A549 treated with AZD2906 at 1 μM for 4 hours (cell line): ENCODE measurements around the gene ZNF485. TPM values are rescaled to one million over a fixed set of nuclear protein-coding genes. Genes with fewer than 3 reads are reported as not detected.

ENCODE experiments used
- total RNA-seq: library from RNA; stranded (reverse); fragments of 200-300 nt; extraction: Qiagen RNA extraction; gene quantifications from 5 replicates; pipeline ENCODE4 v1.2.3, GENCODE V29; 2022

The ZNF485 gene
- 1.5 to 2.4 TPM (median 1.6 TPM) in 5 replicates for total RNA-seq

DNA sequence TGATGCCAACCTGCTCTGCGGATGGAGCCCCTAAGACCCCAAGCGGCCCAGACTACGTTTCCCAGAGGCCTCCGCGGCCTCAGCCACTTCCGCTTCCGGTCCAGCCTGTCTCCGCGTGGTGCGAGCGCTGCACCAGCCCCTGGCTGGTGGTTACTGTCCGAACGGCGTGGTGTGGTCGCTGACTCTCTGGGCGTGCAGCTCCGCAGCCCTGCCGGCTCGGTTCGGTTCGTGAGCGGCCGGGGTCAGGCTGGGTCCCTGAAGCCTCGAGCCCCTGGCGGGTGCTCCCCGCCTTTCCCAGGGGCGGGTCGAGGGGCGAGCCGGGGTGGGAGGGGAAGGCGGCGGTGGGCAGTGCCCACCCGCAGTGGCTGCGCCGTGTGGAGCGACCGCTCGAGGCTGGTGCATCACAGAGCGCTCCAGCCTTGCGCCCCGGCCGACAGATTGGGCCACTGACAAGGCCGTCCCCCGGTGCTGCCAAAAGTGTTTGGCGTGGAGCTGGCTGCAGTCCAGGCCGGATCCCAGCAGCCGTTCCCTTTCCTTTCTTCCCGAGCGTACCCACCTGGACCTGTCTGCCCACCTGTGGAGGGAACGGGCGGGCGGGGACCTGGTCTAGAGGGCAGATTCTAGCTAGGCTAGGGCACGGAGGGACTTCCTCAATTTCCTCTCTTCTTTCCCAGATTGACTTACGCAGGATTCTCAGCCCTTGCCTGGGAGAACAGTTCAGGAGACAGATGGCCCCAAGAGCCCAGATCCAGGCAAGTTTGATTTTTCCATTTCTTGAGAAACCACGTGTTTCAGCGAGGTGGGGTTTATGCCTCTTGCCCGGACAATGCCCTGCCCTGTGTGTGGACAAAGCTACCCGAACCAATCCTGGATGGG, at the start of gene ZNF485:
Gene ZNF485 (plus strand): TSS at position 116 of the 876 bp plus-strand sequence. CDS start 613 bp downstream, at position 729.

DNA sequence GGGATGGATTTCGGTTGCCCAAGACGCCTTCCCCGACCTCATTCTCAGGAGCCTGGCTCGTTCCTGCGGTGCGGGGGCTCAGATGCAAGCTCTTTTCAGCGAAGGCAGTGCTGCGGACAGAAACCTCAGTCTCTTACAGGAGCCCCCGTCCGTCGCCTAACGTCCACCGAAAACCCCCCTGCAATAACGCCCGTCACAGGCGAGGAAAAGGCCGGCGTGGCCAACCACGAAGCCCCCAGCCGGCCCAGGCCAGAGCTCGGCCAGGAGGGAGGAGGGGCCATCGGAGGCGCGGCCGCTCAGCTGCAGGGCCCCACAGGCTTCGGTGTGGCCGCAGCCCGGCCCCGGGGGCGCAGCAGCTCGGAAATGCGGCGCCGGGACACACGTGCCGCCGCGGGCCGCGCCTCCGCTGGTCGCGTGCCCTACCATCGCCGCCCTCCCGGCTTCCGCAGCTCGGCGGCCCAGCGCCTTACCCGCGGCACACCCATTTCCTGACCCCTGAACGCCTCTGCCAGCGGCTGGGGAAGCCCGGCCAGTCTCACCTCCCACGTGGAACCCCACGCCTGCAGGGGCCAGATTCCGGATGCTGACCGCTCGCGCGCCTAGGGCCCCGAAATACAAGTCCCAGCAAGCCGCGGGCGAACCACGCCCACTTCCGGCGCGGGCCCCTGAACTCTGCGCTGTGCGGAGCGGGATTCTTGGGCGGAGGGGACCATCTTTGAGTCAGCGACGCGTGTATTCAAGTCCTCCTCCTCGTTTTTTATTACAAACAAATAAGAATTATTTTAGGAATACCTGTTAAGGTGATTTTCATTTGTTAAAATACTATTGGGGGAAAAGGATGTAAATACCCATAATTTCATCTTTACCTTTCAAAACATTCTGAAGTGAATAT, 32.0 kb upstream of the ZNF485 start, which contains the start of gene ZNF239:
Gene ZNF239 (minus strand): TSS at position 616 of the 892 bp plus-strand sequence. CDS start 16,537 bp downstream, outside the sequence.

DNA sequence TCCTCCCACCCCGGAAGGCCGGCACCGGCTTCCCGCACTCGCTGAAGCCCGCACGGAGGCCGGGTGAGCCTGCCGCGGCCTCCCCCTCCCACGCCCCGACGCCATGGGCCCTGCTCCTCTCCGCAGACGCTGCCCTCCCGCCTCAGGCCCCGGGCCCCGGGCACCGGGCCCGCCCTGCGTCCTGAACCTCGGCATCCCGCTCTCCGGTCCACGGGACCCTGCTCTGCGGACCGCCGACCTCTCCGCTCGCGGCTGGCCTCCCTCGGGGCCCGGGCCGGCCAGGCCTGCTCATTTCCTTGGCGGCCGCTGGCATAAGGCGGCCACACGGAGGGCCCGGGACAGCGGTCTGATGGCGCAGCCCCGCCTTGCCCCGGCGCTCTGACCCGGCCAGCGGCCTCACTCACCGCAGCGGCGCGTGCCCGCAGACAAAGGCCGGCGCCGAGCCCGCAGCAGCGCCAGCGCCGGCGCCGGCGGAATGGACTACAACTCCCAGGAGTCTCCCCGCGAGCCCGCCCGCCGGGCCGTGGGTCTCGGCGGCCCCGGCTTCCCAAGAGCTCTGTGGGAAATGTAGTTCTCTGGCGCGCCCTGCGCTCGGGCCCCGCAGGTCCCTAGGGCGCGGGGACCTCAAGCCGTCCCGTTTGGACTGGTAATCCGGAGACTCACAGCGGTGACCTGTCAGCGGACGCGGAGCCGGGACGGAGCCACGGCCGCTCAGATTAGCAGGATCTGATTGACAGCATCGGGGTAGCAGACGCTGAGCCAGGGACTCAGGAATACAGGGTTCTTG, 42.4 kb downstream of the ZNF485 start, which contains the start of gene ZNF32:
Gene ZNF32 (minus strand): TSS at position 484 of the 787 bp plus-strand sequence. CDS start 2,748 bp downstream, outside the sequence.

Other genes with a start within 250 kb of the ZNF485 start
- gene FXYD4, start 234.8 kb upstream of the ZNF485 start, total RNA-seq: not detected in 5 replicates
- gene HNRNPF, start 197.3 kb upstream of the ZNF485 start, total RNA-seq: 323 to 353 TPM (median 341 TPM) in 5 replicates
- gene ZNF487, start 169.3 kb upstream of the ZNF485 start, total RNA-seq: 6.7 to 7.7 TPM (median 7.0 TPM) in 5 replicates
- gene ZNF239, start 31.8 kb upstream of the ZNF485 start, total RNA-seq: 2.0 to 2.1 TPM (median 2.0 TPM) in 5 replicates
- 13.2 to 16.3 TPM (median 15.7 TPM) in 5 replicates for gene ZNF32, start 42.4 kb downstream of the ZNF485 start, total RNA-seq